A204.1 (cell line): ENCODE data around the gene SIRT2.
"Not testable (repeated sequence)": the region's sequence is repeated elsewhere in the genome, so short reads cannot be mapped to it uniquely, and the experiment has no call there.

Source experiments
- FAIRE-seq: peaks from 2 replicates; lab custom pipeline; 2012; peaks lifted over from hg19 to GRCh38; lab: Jason Lieb, UNC

The SIRT2 gene

DNA sequence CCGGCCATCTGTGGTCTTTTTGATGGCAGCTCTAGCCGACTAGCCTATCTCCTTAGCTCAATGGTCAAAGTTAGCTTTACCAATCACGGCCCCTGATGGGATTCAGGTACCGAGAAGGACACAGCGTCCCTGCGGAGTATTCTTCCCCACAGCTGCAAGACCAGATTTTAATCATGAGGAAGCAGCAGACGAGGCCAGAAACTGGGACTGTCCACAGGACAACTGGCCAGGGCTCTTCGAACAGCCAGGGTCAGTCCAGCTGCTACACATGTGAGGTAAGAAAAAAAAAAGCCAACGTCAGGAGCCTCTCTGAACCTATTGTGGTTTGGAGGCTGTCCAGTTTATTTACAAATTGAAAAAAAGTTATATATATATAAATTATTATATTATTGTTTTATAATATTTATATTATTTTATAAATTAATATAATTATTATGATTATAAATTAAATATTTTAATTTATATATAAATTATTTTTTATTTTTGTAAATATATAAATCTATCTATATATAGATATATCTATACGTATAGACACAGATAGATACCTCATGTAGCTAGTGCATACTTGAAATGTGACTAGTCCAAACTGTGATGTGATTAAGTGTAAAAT, 32.1 kb downstream of the SIRT2 start:
- peak; percentile 94 for FAIRE-seq

DNA sequence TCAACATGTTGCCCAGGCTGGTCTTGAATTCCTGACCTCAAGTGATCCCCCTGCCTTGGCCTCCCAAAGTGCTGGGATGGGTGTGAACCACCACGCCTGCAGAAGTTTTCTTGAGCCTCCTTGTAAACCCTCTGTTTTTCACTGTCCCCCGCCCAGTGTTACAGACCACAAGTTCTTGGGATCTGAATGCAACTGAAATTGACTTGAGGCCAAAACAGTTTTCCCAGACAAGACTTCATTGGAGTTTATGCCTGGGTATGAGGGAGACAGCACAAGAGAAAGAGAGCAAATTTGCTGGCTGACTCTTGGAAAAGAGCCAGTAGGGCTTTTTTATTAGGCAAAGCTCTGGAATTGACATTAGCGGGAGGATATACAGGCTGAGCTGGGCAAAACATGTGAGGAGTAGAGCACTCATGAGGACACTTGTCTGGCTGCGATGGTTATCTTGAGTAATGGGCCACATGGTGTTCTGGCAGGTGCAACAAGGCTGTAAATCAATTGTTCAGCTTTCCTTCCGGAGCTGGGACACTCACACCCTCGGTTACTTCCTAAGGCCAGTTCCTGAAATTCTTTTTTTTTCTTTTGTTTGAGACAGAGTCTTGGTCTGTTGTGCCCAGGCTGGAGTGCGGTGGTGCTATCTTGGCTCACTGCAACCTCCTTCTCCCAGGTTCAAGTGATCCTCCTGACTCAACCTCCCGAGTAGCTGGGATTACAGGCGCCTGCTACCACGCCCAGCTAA, 36.9 kb downstream of the SIRT2 start:
- no peak for FAIRE-seq

DNA sequence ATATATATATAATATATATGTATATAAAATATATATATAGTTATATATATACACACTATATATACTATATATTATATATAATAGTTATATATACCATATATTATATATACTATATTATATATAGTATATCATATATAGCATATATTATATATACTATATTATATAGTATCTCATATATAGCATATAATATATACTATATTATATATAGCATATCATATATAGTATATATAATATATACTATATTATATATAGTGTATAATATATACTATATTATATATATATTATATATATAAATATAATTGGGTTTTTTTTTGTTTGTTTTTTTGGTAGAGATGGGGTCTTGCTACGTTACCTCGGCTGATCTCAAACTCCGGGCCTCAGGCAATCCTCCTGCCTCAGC, 38.0 kb downstream of the SIRT2 start:
- FAIRE-seq = peak; percentile 97

DNA sequence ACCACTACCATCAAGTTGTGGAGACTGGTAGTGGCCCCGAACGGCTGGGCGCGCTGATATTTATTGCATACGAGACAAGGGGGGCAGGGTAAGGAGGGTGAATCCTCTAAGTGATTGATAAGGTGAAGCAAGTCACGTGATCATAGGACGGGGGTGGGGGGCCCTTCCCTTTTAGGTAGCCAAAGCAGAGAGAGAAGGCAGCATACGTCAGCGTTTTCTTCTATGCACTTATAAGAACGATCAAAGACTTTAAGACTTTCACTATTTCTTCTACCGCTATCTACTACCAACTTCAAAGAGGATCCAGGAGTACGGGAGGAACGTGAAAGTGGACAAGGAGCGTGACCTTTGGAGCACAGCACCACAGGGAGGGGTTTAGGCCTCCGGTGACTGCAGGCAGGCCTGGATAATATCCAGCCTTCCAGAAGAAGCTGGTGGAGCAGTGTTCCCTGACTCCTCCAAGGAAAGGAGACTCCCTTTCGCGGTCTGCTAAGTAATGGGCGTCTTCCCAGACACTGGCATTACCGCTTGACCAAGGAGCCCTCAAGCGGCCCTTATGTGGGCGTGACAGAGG, 39.7 kb downstream of the SIRT2 start:
- not testable (repeated sequence) for FAIRE-seq

DNA sequence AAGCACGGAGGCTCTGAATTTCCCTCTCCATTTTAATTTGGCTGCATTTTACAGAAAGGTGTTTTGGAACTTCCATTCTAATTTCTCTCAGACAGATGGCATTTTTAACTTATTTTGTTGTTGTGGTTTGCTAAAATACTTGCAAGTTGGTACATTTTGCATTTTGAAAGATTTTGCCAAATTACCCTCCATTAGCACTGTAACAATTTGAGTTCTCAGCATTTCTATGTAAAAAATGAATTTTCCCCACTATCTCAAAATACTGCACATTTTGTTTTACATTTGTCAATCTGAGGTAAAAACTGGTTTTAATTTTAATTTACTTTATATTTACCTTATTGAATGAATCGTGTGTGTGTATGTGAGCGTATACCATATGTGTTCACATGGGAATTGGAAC, 42.6 kb downstream of the SIRT2 start:
- no peak for FAIRE-seq

DNA sequence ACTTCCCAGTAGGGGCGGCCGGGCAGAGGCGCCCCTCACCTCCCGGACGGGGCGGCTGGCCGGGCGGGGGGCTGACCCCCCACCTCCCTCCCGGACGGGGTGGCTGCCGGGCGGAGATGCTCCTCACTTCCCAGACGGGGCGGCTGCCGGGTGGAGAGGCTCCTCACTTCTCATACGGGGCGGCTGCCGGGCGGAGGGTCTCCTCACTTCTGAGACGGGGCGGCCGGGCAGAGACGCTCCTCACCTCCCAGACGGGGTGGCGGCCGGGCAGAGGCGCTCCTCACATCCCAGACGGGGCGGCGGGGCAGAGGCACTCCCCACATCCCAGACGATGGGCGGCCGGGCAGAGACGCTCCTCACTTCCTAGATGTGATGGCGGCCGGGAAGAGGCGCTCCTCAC, 43.7 kb downstream of the SIRT2 start:
- not testable (repeated sequence) for FAIRE-seq

DNA sequence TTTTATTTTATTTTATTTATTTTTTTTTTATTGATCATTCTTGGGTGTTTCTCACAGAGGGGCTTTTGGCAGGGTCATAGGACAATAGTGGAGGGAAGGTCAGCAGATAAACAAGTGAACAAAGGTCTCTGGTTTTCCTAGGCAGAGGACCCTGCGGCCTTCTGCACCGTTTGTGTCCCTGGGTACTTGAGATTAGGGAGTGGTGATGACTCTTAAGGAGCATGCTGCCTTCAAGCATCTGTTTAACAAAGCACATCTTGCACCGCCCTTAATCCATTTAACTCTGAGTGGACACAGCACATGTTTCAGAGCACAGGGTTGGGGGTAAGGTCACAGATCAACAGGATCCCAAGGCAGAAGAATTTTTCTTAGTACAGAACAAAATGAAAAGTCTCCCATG, 44.5 kb downstream of the SIRT2 start:
- not testable (repeated sequence) for FAIRE-seq

DNA sequence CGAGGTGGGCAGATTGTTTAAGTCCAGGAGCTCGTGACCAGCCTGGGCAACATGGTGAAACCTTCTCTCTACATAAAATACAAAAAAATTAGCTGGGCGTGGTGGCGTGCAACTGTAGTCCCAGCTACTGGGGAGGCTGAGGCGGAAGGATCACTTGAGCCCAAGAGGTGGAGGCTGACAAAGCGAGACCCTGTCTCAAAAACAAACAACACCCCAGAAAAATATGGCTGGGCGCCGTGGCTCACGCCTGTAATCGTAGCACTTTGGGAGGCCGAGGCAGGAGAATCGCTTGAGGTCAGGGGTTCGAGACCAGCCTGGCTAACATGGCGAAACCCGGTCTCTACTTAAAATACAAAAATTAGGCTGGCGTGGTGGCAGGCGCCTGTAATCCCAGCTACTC, 46.2 kb downstream of the SIRT2 start:
- FAIRE-seq = no peak

GRCh38 chr19:38852231-38853044, 47.0 kb downstream of the SIRT2 start:
- no peak for FAIRE-seq

GRCh38 chr19:38851622-38852230, 47.7 kb downstream of the SIRT2 start:
- FAIRE-seq = no peak

DNA sequence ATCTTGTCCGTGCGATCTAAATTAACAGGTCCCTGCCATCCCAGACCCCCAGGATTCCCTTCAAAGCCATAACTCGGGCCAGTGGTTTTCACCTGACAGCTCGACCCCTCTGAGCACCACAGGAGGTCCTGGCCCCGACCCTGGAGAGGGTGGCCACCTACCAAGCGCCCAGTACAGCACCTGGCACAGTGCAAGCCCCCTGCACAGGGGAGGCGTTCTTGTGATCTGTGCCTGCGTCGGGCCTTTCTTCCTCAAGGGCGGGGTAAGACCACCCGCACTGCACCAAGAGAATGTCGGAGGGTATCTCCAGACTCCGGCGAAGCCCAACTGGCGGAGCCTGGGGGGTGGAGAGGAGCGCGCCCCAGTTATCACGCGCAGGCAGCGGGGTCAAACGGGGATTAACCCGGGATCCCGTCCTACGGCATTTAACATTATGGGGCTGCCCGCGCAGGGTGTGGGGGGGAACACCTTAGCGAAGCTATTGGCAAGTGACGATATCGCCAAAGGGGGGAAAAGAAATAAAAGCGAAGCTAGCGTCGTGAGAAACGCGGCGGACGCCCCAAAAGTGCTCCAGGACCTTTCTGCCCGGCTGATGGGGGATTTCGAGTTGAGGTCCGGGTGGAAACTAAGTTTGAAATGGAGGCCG, 48.3 kb downstream of the SIRT2 start:
- no peak for FAIRE-seq

GRCh38 chr19:38850436-38850975, 48.9 kb downstream of the SIRT2 start:
- peak; percentile 100 for FAIRE-seq

GRCh38 chr19:38849860-38850435, 49.5 kb downstream of the SIRT2 start, which contains the start of gene HNRNPL:
Gene HNRNPL, minus strand, starts transcription at chr19:38849986. Its CDS starts 20 bp downstream, at chr19:38849966.
- no peak for FAIRE-seq

GRCh38 chr19:38849147-38849859, 50.1 kb downstream of the SIRT2 start:
- FAIRE-seq = no peak

GRCh38 chr19:38848299-38849146, 50.9 kb downstream of the SIRT2 start:
- FAIRE-seq = no peak

DNA sequence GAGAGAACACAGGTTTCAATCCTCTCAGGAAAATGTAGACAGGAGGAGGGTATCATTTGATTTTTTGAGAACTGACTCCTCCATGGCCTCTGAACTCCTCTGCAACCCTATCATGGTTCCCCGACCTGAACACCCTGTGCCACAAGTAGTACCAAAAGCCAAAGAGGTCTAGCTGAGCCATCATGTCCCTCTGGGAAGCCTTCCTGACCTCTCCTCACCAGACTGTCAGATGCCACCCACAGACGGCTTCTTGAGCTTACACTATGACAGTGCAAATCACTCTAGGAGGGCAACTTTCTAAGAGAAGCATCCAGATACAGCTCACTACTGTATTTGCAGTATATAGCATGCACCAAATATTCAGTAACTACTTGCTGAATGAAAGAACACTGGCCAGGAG, 53.3 kb downstream of the SIRT2 start:
- no peak for FAIRE-seq

DNA sequence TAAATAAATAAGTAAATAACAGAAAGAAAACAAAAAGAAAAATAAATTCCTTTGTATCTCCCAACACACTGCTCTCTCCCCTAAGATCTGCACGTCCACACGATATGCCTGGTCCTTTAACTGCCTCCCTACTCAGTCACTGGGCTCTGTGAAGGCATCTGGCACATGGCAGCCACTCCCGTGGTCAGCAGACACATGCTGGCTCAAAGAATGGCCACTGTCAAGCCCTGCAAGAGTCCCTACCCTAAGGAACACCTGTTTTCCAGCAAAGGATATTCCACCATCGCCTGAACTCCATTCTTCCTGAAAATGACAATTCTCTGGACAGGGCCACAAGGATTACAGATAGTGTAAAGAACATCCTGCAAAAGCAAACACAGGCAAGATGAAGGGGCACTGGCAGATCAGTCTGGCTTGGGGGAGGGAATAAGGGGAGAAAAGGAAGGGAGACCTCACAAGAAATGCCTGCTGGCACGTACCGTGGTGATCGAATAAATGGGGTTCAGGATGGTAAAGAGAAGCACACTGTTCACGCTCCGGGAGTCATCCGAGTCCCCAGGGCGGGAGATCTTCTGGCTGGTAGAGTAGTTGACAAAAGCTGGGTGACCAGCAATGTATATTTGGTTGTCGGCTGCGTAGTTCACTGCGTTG, 53.9 kb downstream of the SIRT2 start:
- no peak for FAIRE-seq

- FAIRE-seq = no peak
These were observed 55.2 kb downstream of the SIRT2 start for GRCh38 chr19:38844093-38844686.
